Epithelial cell of proximal tubule (primary cell): Measurements from ENCODE around the gene REEP6. TPM values are rescaled to one million over a fixed set of nuclear protein-coding genes. Genes with fewer than 3 reads are reported as not detected.
"Not testable (repeated sequence)": the region's sequence is repeated elsewhere in the genome, so short reads cannot be mapped to it uniquely, and the experiment has no call there.

ENCODE experiments used
- DNase-seq: peaks from one replicate; pipeline ENCODE4 v3.0.0-alpha.2; 2011; ENCODE audit warnings: low read depth
- H3K4me3 ChIP-seq: 2 replicates; pipeline ENCODE4 v1.5.1; 2011; ENCODE audit warnings: low read depth, mild to moderate bottlenecking, low read length
- CTCF ChIP-seq: conservative IDR thresholded peaks from 2 replicates; pipeline ENCODE4 v1.5.1; 2012; ENCODE audit warnings: low read depth, mild to moderate bottlenecking, low read length
- total RNA-seq: library from RNA; depleted of rRNA; stranded (reverse); fragments of >200 nt; gene quantifications from 2 replicates; pipeline ENCODE4 v1.2.3, GENCODE V29; 2015

Gene REEP6
- total RNA-seq, 1 donor from 2014 or later: 4.8 TPM

- DNase-seq: no peak
- H3K4me3 ChIP-seq: no peak overlapping the region
- TF ChIP-seq CTCF: no peak
Observed at GRCh38 chr19:1531587-1531986, 40.6 kb downstream of the REEP6 start.

DNA sequence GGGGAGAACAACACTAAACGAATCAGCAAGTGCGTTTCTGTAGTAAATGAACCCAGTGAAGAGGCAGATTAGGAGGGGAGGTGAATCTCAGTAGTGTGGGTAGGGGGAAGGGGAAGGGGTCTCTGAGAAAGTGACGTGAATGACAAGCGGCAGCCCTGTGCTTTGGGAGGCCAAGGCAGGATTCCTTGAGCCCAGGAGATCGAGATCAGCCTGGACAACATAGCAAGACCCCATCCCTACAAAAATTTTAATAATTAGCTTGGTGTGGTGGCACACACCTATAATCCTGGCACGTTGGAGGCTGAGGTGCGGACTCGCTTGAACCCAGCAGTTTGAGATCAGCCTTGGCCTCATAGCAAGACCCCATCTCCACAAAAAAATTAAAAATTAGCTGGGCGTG is 41.0 kb downstream of the REEP6 start:
- H3K4me3 ChIP-seq: no peak overlapping the region
- no peak for TF ChIP-seq CTCF
- no peak for DNase-seq

DNA sequence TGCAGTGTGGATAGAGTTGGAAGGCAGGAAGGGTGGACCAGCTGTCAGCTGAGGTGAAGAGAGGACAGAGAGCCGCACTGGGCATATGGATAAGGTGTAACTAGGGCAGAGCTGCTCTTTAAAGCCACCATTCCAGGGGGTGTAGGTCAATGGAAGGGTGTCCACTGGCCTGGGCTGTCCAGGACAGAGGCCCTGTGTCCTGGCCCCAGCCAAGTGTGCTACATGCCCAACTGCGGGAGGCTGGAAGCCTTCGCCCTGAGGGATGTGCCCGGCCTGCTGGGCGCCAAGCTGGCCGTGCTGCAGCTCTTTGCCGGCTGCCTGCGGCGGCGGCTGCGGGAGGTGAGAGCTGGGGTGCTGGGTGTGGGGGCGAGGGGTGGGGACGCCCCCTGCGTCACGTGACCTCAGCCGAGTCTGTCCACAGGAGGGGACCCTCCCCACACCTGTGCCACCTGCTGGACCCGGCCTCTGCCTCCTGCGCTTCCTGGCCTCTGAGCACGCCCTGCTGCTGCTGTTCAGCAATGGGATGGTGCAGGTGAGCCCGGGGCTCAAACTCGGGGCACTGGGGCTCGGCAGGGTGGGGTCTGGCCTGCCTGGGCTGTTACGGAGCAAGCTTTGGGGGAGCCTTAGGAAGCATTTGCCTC is 42.6 kb downstream of the REEP6 start:
- TF ChIP-seq CTCF: no peak
- H3K4me3 ChIP-seq: no peak overlapping the region
- no peak for DNase-seq

GRCh38 chr19:1534972-1535371 is 44.0 kb downstream of the REEP6 start:
- no peak for TF ChIP-seq CTCF
- no peak overlapping the region for H3K4me3 ChIP-seq
- no peak for DNase-seq

- not testable (repeated sequence) for DNase-seq, H3K4me3 ChIP-seq
Observed at GRCh38 chr19:1535699-1536098, 44.7 kb downstream of the REEP6 start.

GRCh38 chr19:1538978-1539377 is 48.0 kb downstream of the REEP6 start:
- no peak for DNase-seq
- no peak for TF ChIP-seq CTCF
- no peak overlapping the region for H3K4me3 ChIP-seq

- H3K4me3 ChIP-seq, DNase-seq: not testable (repeated sequence)
Observed at GRCh38 chr19:1539749-1540148, 48.8 kb downstream of the REEP6 start.

DNA sequence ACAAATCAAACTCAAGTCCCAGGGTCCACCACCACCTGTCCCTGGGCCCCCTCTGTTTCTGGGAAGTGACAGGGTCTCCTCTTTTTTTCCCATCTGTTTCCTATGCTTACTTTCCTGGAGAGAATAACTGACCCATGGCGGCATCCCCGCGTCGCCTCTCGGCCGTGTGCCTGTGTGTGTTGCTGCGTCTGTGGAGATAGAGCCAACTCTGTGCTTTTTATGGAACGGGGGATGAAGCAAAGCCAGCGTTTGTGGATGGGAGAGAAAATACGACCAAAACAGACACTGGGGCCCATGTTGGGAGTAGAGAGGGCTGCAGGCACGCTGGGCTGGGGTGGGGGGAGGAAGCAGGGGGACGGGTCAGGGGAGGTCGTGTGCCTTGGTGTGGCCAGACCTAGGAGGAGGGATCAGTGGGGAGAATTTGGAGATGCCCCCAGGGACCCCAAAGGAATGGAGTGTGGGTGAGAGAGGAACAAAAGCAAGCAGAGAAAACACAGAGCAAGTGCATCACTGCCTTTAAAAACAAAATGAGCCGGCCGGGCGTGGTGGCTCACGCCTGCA is 49.5 kb downstream of the REEP6 start:
- no peak overlapping the region for H3K4me3 ChIP-seq
- TF ChIP-seq CTCF: no peak
- no peak for DNase-seq
